HCT116 (cell line): ENCODE results near the gene OR13A1. TPM values are rescaled to one million over a fixed set of nuclear protein-coding genes. Genes with fewer than 3 reads are reported as not detected.

Source experiments
- ATAC-seq: fragments of 200-7000 bp; cut with Tn5 transposase; 2 replicates; pipeline ENCODE4 v1.9.1; 2020; ENCODE audit warnings: mild to moderate bottlenecking, moderate library complexity
- BruUV-seq: library from RNA; stranded (reverse); fragments of 400-500 nt; replicated peaks from 2 replicates; lab custom pipeline; 2021; lab: Mats Ljungman, UMichigan
- CTCF ChIA-PET: fragments of 300-600 bp; sonication (Branson Sonifier 250); formaldehyde crosslinking; loops from one replicate; lab custom pipeline; 2021; ENCODE audit warnings: antibody characterized with exemption; lab: Charles Lee
- POLR2A ChIA-PET: fragments of 300-600, 350-600 bp; sonication (Branson Sonifier 250); formaldehyde crosslinking; loops from one replicate; lab custom pipeline; 2021; ENCODE audit warnings: antibody characterized with exemption; lab: Charles Lee
- RAD21 ChIA-PET, 2 experiments: fragments of 300-600 bp; sonication (Branson Sonifier 250); formaldehyde crosslinking; loops; one replicate each; lab custom pipeline; 2023; ENCODE audit warnings: low total read pairs in 2 of 2; ENCODE audit not compliant: uncharacterized antibody in 2 of 2, unreplicated experiment in 2 of 2, low non-redundant PET in 1 of 2; lab: Charles Lee
- DNase-seq: peaks from one replicate; pipeline ENCODE4 v3.0.0-alpha.2; 2010; ENCODE audit warnings: low read depth, low spot score
- H2AFZ ChIP-seq: fragments of 200-600 bp; shearing (Covaris generic), sonication (generic); 2 replicates; pipeline ENCODE4 v1.6.1; 2017; ENCODE audit warnings: low read depth, mixed run types, mixed read lengths, antibody characterized with exemption, low read length; ENCODE audit not compliant: poor library complexity, severe bottlenecking
- H3K27ac ChIP-seq: 2 replicates; pipeline ENCODE4 v1.5.1; 2012; ENCODE audit warnings: low read depth, low read length
- H3K27me3 ChIP-seq: fragments of 200-600 bp; sonication (generic); 2 replicates; pipeline ENCODE4 v1.6.1; 2016; ENCODE audit warnings: mixed run types, low read length, mixed read lengths; ENCODE audit not compliant: insufficient read depth
- H3K36me3 ChIP-seq, 2 experiments: fragments of 200-500 bp in 1 of 2; fragments of 200-600 bp in 1 of 2; sonication (Bioruptor generic) in 1 of 2; sonication (generic) in 1 of 2; 2 replicates each; pipeline versions ENCODE4 v1.5.1 to v1.6.1; 2014 to 2016; ENCODE audit warnings: low read length in 2 of 2, inconsistent platforms in 1 of 2, mixed read lengths in 1 of 2, mixed run types in 1 of 2; ENCODE audit not compliant: insufficient read depth in 2 of 2, control insufficient read depth in 1 of 2
- H3K4me1 ChIP-seq, 2 experiments: fragments of 200-600 bp in 1 of 2; sonication (generic) in 1 of 2; 2 replicates each; pipeline versions ENCODE4 v1.5.1 to v1.6.1; 2012 to 2017; ENCODE audit warnings: low read length in 2 of 2, inconsistent platforms in 1 of 2, mild to moderate bottlenecking in 1 of 2, mixed read lengths in 1 of 2, mixed run types in 1 of 2, moderate library complexity in 1 of 2; ENCODE audit not compliant: insufficient read depth in 2 of 2, control insufficient read depth in 1 of 2
- H3K4me2 ChIP-seq: fragments of 200-600 bp; sonication (generic); 2 replicates; pipeline ENCODE4 v1.6.1; 2017; ENCODE audit warnings: mixed run types, low read length, mixed read lengths
- H3K4me3 ChIP-seq, 2 experiments: fragments of 200-600 bp in 1 of 2; sonication (generic) in 1 of 2; replicated peaks in 1 of 2; 2 replicates each; pipeline ENCODE4 v1.5.1; 2011 to 2016; ENCODE audit warnings: low read length in 2 of 2, control low read depth in 1 of 2, low read depth in 1 of 2, mild to moderate bottlenecking in 1 of 2, mixed read lengths in 1 of 2, mixed run types in 1 of 2
- H3K79me2 ChIP-seq: fragments of 200-600 bp; sonication (generic); 2 replicates; pipeline ENCODE4 v1.6.1; 2017; ENCODE audit warnings: mild to moderate bottlenecking, mixed run types, low read length, moderate library complexity, mixed read lengths; ENCODE audit not compliant: insufficient read depth
- H3K9ac ChIP-seq: fragments of 200-600 bp; sonication (generic); 2 replicates; pipeline ENCODE4 v1.6.1; 2016; ENCODE audit warnings: low read length, mixed read lengths
- H3K9me2 ChIP-seq: fragments of 200-600 bp; sonication (generic), shearing (Covaris generic); 2 replicates; pipeline ENCODE4 v1.6.1; 2017; ENCODE audit warnings: mixed run types, mild to moderate bottlenecking, moderate library complexity; ENCODE audit not compliant: insufficient read depth
- H3K9me3 ChIP-seq, 2 experiments: fragments of 200-500 bp in 1 of 2; fragments of 200-600 bp in 1 of 2; sonication (Bioruptor generic) in 1 of 2; sonication (generic) in 1 of 2; 2 replicates each; pipeline ENCODE4 v1.6.1; 2014 to 2017; ENCODE audit warnings: low read length in 2 of 2, mixed read lengths in 2 of 2, inconsistent platforms in 1 of 2, low read depth in 1 of 2, mild to moderate bottlenecking in 1 of 2, mixed run types in 1 of 2, moderate library complexity in 1 of 2; ENCODE audit not compliant: control insufficient read depth in 1 of 2, insufficient read depth in 1 of 2
- H4K20me1 ChIP-seq: fragments of 200-600 bp; sonication (generic), shearing (Covaris generic); 2 replicates; pipeline ENCODE4 v1.6.1; 2017; ENCODE audit warnings: mixed run types, mild to moderate bottlenecking, moderate library complexity; ENCODE audit not compliant: insufficient read depth
- CEBPB ChIP-seq: IDR thresholded peaks from 2 replicates; pipeline ENCODE4 v1.6.1; 2012; ENCODE audit warnings: low read depth
- EGR1 ChIP-seq: IDR thresholded peaks from 2 replicates; pipeline ENCODE4 v1.6.1; 2012; ENCODE audit warnings: low read depth
- JUND ChIP-seq: IDR thresholded peaks from 2 replicates; pipeline ENCODE4 v1.6.1; 2012
- POLR2AphosphoS5 ChIP-seq: IDR thresholded peaks from 2 replicates; pipeline ENCODE4 v1.6.1; 2011; ENCODE audit warnings: mild to moderate bottlenecking, low read depth, low read length, moderate library complexity
- RAD21 ChIP-seq: IDR thresholded peaks from 2 replicates; pipeline ENCODE4 v1.6.1; 2012; ENCODE audit warnings: low read depth, mild to moderate bottlenecking
- REST ChIP-seq: IDR thresholded peaks from 2 replicates; pipeline ENCODE4 v1.6.1; 2012; ENCODE audit warnings: low read depth
- SRF ChIP-seq: IDR thresholded peaks from 2 replicates; pipeline ENCODE4 v1.6.1; 2012; ENCODE audit warnings: low read depth
- TCF7L2 ChIP-seq: IDR thresholded peaks from 2 replicates; pipeline ENCODE4 v1.7.0; 2011; ENCODE audit warnings: borderline replicate concordance, inconsistent platforms; ENCODE audit not compliant: insufficient read depth, insufficient read length; ENCODE audit errors: extremely low read depth
- YY1 ChIP-seq: IDR thresholded peaks from 2 replicates; pipeline ENCODE4 v1.6.1; 2011; ENCODE audit warnings: low read length, low read depth, moderate library complexity, mild to moderate bottlenecking; ENCODE audit not compliant: insufficient replicate concordance; ENCODE audit errors: extremely low read depth
- intact Hi-C: fragments of 100-400 bp; cut with micrococcal nuclease; formaldehyde crosslinking; loops from 2 replicates; pipeline ENCODE4 v1.10.0; 2022
- total RNA-seq: library from RNA; stranded (reverse); gene quantifications from one replicate; pipeline ENCODE4 v1.2.1, GENCODE V29; 2021; ENCODE audit not compliant: unreplicated experiment

OR13A1 gene
- total RNA-seq, 1 experiment from 2014 or later: not detected

- Histone ChIP-seq H3K9me2 (no peaks in the 10 kb centered on the region), H3K4me1 (no peaks in the 10 kb centered on the region), H3K9ac (no peak overlapping the region), H3K9me3 (no peaks in the 10 kb centered on the region), H3K79me2 (no peaks in the 10 kb centered on the region), H3K27me3 (peaks cover 24% of the 10 kb centered on the region), H4K20me1 (no peaks in the 10 kb centered on the region), H2AFZ (no peak overlapping the region), H3K4me3 (no peak overlapping the region), H3K27ac (no peak overlapping the region), H3K4me2 (no peak overlapping the region), H3K36me3 (no peaks in the 10 kb centered on the region)
- intact Hi-C loops: no loop called here
- POLR2A ChIA-PET: no interaction called here
- ATAC-seq (no peak), DNase-seq (no peak)
- TF ChIP-seq SRF (no peak), RAD21 (peak; percentile 10; the same call in 1 of the 2 replicates)
- no TSS peak for BruUV-seq
- CTCF ChIA-PET: interaction anchor here (0.8 kb wide), 1 partner anchor 32 kb away, joined by 3 read pairs; no protein-coding TSS in a partner anchor
- RAD21 ChIA-PET: no interaction called here
These were observed 33.3 kb downstream of the OR13A1 start for GRCh38 chr10:45282061-45282460.

- no TSS peak for BruUV-seq
- Histone ChIP-seq H3K9me3 (no peaks in the 10 kb centered on the region), H3K4me2 (no peak overlapping the region), H3K4me1 (no peaks in the 10 kb centered on the region), H3K9me2 (no peaks in the 10 kb centered on the region), H2AFZ (no peak overlapping the region), H3K4me3 (no peak overlapping the region), H3K9ac (no peak overlapping the region), H3K27ac (no peak overlapping the region), H4K20me1 (no peaks in the 10 kb centered on the region), H3K27me3 (peaks cover 24% of the 10 kb centered on the region), H3K79me2 (no peaks in the 10 kb centered on the region), H3K36me3 (no peaks in the 10 kb centered on the region; a peak in 1 of 4 replicates)
- CTCF ChIA-PET: no interaction called here
- TF ChIP-seq YY1: no peak
- TF ChIP-seq CEBPB: no peak
- TF ChIP-seq REST: no peak
- no peak for TF ChIP-seq JUND
- no peak for TF ChIP-seq POLR2AphosphoS5
- TF ChIP-seq EGR1: no peak
- no peak for TF ChIP-seq TCF7L2
- TF ChIP-seq RAD21: no peak
- intact Hi-C loops: no loop called here
- DNase-seq: no peak
- ATAC-seq: no peak
- POLR2A ChIA-PET: no interaction called here
- RAD21 ChIA-PET: no interaction called here
These were observed 35.2 kb downstream of the OR13A1 start for GRCh38 chr10:45280113-45280760.
